ENCODE results near the gene CDK19. TPM values are rescaled to one million over a fixed set of nuclear protein-coding genes. Genes with fewer than 3 reads are reported as not detected.

CDK19 gene
- total RNA-seq, 1 donor = 15.6 TPM

GRCh38 chr6:110693994-110694393, 121.3 kb downstream of the CDK19 start:
- Histone ChIP-seq H3K27ac (ENCODE audit: low read depth, low read length) (no peak overlapping the region), H3K4me1 (ENCODE audit: insufficient read depth, low read length) (no peaks in the 10 kb centered on the region), H4K20me1 (ENCODE audit: insufficient read depth, low read length) (no peaks in the 10 kb centered on the region), H3K79me2 (ENCODE audit: insufficient read depth, low read length) (peaks cover 3% of the 10 kb centered on the region), H3K9me3 (ENCODE audit: low read depth, low read length) (no peaks in the 10 kb centered on the region), H3K36me3 (ENCODE audit: insufficient read depth, low read length) (no peaks in the 10 kb centered on the region), H3K27me3 (ENCODE audit: insufficient read depth, low read length) (no peaks in the 10 kb centered on the region), H3K4me3 (ENCODE audit: insufficient read depth, low read length) (no peak overlapping the region), H2AFZ (ENCODE audit: low read length) (no peak overlapping the region), H3K4me2 (ENCODE audit: insufficient read depth, low read length) (no peak overlapping the region)
- no peak for TF ChIP-seq CTCF (IDR thresholded peaks at IDR 0.05; ENCODE audit: extremely low read depth, low read depth, low read length)
- no peak for DNase-seq (ENCODE audit: insufficient read length, low spot score, missing footprints)

DNA sequence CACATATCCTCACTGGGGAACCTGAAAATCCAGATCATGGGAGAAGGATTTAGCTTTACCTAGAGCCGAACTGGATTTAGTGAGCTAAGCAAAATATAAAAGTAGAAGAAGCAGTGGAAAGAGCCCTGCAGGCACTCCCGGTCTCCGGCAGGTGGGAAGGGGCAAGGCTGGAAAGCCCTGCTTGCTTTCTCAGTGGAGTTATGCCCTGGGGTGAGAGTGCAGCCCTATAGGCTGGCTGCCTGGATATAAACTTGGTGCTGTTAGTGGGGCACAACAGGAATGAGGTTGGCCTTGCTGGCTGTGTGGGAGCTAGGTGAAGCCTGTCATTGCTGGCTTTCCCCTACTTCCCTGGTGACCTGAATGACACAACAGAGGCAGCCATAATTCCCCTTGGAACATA, 122.0 kb downstream of the CDK19 start:
- Histone ChIP-seq H3K4me1 (ENCODE audit: insufficient read depth, low read length) (no peaks in the 10 kb centered on the region), H3K36me3 (ENCODE audit: insufficient read depth, low read length) (no peaks in the 10 kb centered on the region), H3K27ac (ENCODE audit: low read depth, low read length) (no peak overlapping the region), H4K20me1 (ENCODE audit: insufficient read depth, low read length) (peaks cover 6% of the 10 kb centered on the region), H2AFZ (ENCODE audit: low read length) (no peak overlapping the region), H3K27me3 (ENCODE audit: insufficient read depth, low read length) (no peaks in the 10 kb centered on the region), H3K4me3 (ENCODE audit: insufficient read depth, low read length) (no peak overlapping the region), H3K4me2 (ENCODE audit: insufficient read depth, low read length) (no peak overlapping the region), H3K79me2 (ENCODE audit: insufficient read depth, low read length) (peaks cover 3% of the 10 kb centered on the region), H3K9me3 (ENCODE audit: low read depth, low read length) (no peaks in the 10 kb centered on the region)
- TF ChIP-seq CTCF (IDR thresholded peaks at IDR 0.05; ENCODE audit: extremely low read depth, low read depth, low read length) = no peak
- DNase-seq (ENCODE audit: insufficient read length, low spot score, missing footprints) = no peak

- no peak overlapping the region for H3K4me2 ChIP-seq (ENCODE audit: insufficient read depth, low read length)
- no peaks in the 10 kb centered on the region for H3K9me3 ChIP-seq (ENCODE audit: low read depth, low read length)
- no peaks in the 10 kb centered on the region for H3K27me3 ChIP-seq (ENCODE audit: insufficient read depth, low read length)
- no peak overlapping the region for H3K4me3 ChIP-seq (ENCODE audit: insufficient read depth, low read length)
- H3K79me2 ChIP-seq (ENCODE audit: insufficient read depth, low read length) = peaks cover 2% of the 10 kb centered on the region
- no peak overlapping the region for H2AFZ ChIP-seq (ENCODE audit: low read length)
- no peaks in the 10 kb centered on the region for H3K36me3 ChIP-seq (ENCODE audit: insufficient read depth, low read length)
- TF ChIP-seq CTCF (IDR thresholded peaks at IDR 0.05; ENCODE audit: extremely low read depth, low read depth, low read length) = no peak
- no peaks in the 10 kb centered on the region for H3K4me1 ChIP-seq (ENCODE audit: insufficient read depth, low read length)
- H3K27ac ChIP-seq (ENCODE audit: low read depth, low read length) = no peak overlapping the region
- H4K20me1 ChIP-seq (ENCODE audit: insufficient read depth, low read length) = peaks cover 6% of the 10 kb centered on the region
- DNase-seq (ENCODE audit: insufficient read length, low spot score, missing footprints) = no peak
Measured at GRCh38 chr6:110690916-110691315, 124.4 kb downstream of the CDK19 start.

GRCh38 chr6:110690106-110690654, 125.1 kb downstream of the CDK19 start:
- no peak for DNase-seq (ENCODE audit: insufficient read length, low spot score, missing footprints)
- TF ChIP-seq CTCF (IDR thresholded peaks at IDR 0.05; ENCODE audit: extremely low read depth, low read depth, low read length) = no peak
- H3K4me2 ChIP-seq (ENCODE audit: insufficient read depth, low read length) = no peak overlapping the region
- H3K36me3 ChIP-seq (ENCODE audit: insufficient read depth, low read length) = no peaks in the 10 kb centered on the region
- peaks cover 2% of the 10 kb centered on the region for H3K79me2 ChIP-seq (ENCODE audit: insufficient read depth, low read length)
- H3K9me3 ChIP-seq (ENCODE audit: low read depth, low read length) = no peaks in the 10 kb centered on the region
- peaks cover 6% of the 10 kb centered on the region for H4K20me1 ChIP-seq (ENCODE audit: insufficient read depth, low read length)
- H3K27me3 ChIP-seq (ENCODE audit: insufficient read depth, low read length) = no peaks in the 10 kb centered on the region
- H3K4me1 ChIP-seq (ENCODE audit: insufficient read depth, low read length) = no peaks in the 10 kb centered on the region
- H3K4me3 ChIP-seq (ENCODE audit: insufficient read depth, low read length) = no peak overlapping the region
- H3K27ac ChIP-seq (ENCODE audit: low read depth, low read length) = no peak overlapping the region
- no peak overlapping the region for H2AFZ ChIP-seq (ENCODE audit: low read length)
